ENCODE measurements around the gene SCMH1.

- TF ChIP-seq POLR2A (IDR thresholded peaks at IDR 0.05; ENCODE audit: low read depth, low read length) (no peak), POU2F2 (IDR thresholded peaks at IDR 0.05; ENCODE audit: low read depth, low read length) (no peak), POLR2AphosphoS5 (IDR thresholded peaks at IDR 0.05; ENCODE audit: low read depth, low read length) (no peak), TAF1 (IDR thresholded peaks at IDR 0.05; ENCODE audit: low read depth, low read length) (no peak), SPI1 (IDR thresholded peaks at IDR 0.05; ENCODE audit: low read depth, low read length) (no peak), PAX5 (IDR thresholded peaks at IDR 0.05; ENCODE audit: insufficient read depth, low read length, severe bottlenecking) (no peak)
These were observed 7.2 kb upstream of the SCMH1 start for GRCh38 chr1:41249319-41249718.
